HG03469 (cell line): ENCODE results near the gene PRDM2.

Experiments used
- ATAC-seq: cut with Tn5 transposase; IDR thresholded peaks from one replicate; pipeline ENCODE4 v1.9.1; 2021; ENCODE audit warnings: mild to moderate bottlenecking, moderate library complexity, moderate number of reproducible peaks; ENCODE audit not compliant: unreplicated experiment

Gene PRDM2

GRCh38 chr1:13783551-13783950 is 83.6 kb downstream of the PRDM2 start:
- ATAC-seq: no peak

GRCh38 chr1:13784971-13785370 is 85.0 kb downstream of the PRDM2 start:
- no peak for ATAC-seq

- no peak for ATAC-seq
Measured at GRCh38 chr1:13786541-13786940, 86.6 kb downstream of the PRDM2 start.

GRCh38 chr1:13788795-13789194 is 88.8 kb downstream of the PRDM2 start:
- no peak for ATAC-seq

- ATAC-seq: no peak
Measured at GRCh38 chr1:13790290-13791030, 90.5 kb downstream of the PRDM2 start.

GRCh38 chr1:13792419-13792818 is 92.4 kb downstream of the PRDM2 start:
- no peak for ATAC-seq

GRCh38 chr1:13793088-13793730 is 93.2 kb downstream of the PRDM2 start:
- ATAC-seq: no peak

- ATAC-seq: no peak
Measured at GRCh38 chr1:13794231-13795187, 94.5 kb downstream of the PRDM2 start.

- no peak for ATAC-seq
Measured at GRCh38 chr1:13797397-13797796, 97.4 kb downstream of the PRDM2 start.

- ATAC-seq: no peak
Measured at GRCh38 chr1:13798120-13798519, 98.1 kb downstream of the PRDM2 start.

- ATAC-seq: no peak
Measured at GRCh38 chr1:13799502-13800283, 99.7 kb downstream of the PRDM2 start.

GRCh38 chr1:13801232-13801631 is 101.2 kb downstream of the PRDM2 start:
- no peak for ATAC-seq

- no peak for ATAC-seq
Measured at GRCh38 chr1:13801655-13802486, 101.9 kb downstream of the PRDM2 start.

GRCh38 chr1:13802782-13803545 is 103.0 kb downstream of the PRDM2 start:
- no peak for ATAC-seq

- no peak for ATAC-seq
Measured at GRCh38 chr1:13803546-13804239, 103.7 kb downstream of the PRDM2 start.

- ATAC-seq: no peak
Measured at GRCh38 chr1:13804240-13804633, 104.2 kb downstream of the PRDM2 start.

GRCh38 chr1:13805431-13805830 is 105.4 kb downstream of the PRDM2 start:
- no peak for ATAC-seq

GRCh38 chr1:13806108-13806507 is 106.1 kb downstream of the PRDM2 start:
- no peak for ATAC-seq
